Lower leg skin (tissue), 4 donors: Measurements from ENCODE around the gene CAMK2A. TPM values are rescaled to one million over a fixed set of nuclear protein-coding genes. Genes with fewer than 3 reads are reported as not detected.

Experiments
- DNase-seq, 2 donors: peaks; one replicate each; pipeline ENCODE4 v3.0.0-alpha.2; 2019; ENCODE audit warnings: low spot score in 2 of 2
- H3K4me3 ChIP-seq: fragments of 200-600 bp; sonication (generic); 2 replicates; pipeline ENCODE4 v1.5.1; 2017; ENCODE audit warnings: mild to moderate bottlenecking, low read depth; ENCODE audit not compliant: poor library complexity, severe bottlenecking
- POLR2A ChIP-seq, 2 donors: fragments of 450-650 bp; IDR thresholded peaks; one replicate each; pipeline ENCODE4 v1.6.1; 2016 to 2017; ENCODE audit warnings: antibody characterized with exemption in 2 of 2, mild to moderate bottlenecking in 1 of 2, moderate library complexity in 1 of 2
- WGBS, 2 donors: methylation state at CpG; one replicate each; pipeline ENCODE4 v1.1.5; 2018; 5-methylcytosine and 5-hydroxymethylcytosine counted together
- intact Hi-C: fragments of 100-400 bp; cut with DNase I; formaldehyde crosslinking; loops from one replicate; pipeline ENCODE4 v1.15.0; 2023; ENCODE audit warnings: low total_unique reads
- total RNA-seq, 4 donors: library from RNA; depleted of rRNA; stranded (reverse); fragments of >200 nt; gene quantifications; one replicate each; pipeline ENCODE4 v1.1.0, GENCODE V29; 2016
- TF ChIP-seq, protein P1 (sequence below), 3 donors: fragments of 450-650 bp; IDR thresholded peaks; one replicate each; pipeline ENCODE4 v1.5.1; 2016; ENCODE audit warnings: antibody characterized with exemption in 3 of 3, mild to moderate bottlenecking in 3 of 3, moderate library complexity in 2 of 3

CAMK2A gene
- total RNA-seq, 4 donors from 2014 or later = 0.23 TPM; not detected in 3

DNA sequence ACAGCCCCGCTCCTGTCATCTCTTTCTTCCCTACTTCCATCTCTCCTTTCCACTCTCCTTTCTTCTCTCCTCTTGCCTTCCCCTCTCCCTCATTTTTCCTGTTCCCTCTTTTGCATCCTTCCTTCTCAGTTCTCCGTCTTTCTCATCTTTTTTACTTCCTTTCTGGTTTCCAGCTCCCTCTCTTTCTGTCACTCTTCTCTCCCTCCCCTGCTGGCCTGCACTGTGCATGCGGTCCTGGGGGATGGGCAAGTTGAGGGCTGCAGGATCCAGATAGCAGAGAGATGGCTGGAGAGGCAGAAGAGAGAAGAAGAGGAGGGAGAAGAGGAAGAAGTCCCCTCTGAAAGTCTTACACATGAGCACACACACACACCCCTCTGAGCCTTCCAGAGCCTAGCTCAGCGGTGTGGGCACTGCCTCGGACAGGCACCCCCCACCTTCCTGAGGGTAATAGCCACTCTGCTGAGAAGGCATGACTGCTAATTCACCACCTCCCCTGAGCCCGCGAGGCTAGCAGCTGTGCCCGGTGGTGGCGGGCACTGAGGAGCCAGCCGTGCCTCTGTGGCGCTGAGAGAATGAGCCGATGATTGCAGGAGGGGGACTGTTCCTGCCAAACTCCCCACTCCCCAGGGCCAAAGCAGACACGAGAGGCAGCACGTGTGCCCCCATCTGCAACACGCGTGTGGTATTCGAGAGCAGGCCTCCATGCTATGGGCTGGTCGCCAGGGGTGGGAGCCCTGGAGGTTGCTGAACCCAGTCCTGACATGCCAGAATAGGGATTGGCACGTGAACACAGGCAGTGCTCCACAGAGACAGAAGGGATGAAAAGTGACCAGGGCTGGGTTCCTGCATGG is 3.7 kb upstream of the CAMK2A start:
- TF ChIP-seq POLR2A (IDR thresholded peaks at IDR 0.05) = no peak
- TF ChIP-seq, protein P1, sequence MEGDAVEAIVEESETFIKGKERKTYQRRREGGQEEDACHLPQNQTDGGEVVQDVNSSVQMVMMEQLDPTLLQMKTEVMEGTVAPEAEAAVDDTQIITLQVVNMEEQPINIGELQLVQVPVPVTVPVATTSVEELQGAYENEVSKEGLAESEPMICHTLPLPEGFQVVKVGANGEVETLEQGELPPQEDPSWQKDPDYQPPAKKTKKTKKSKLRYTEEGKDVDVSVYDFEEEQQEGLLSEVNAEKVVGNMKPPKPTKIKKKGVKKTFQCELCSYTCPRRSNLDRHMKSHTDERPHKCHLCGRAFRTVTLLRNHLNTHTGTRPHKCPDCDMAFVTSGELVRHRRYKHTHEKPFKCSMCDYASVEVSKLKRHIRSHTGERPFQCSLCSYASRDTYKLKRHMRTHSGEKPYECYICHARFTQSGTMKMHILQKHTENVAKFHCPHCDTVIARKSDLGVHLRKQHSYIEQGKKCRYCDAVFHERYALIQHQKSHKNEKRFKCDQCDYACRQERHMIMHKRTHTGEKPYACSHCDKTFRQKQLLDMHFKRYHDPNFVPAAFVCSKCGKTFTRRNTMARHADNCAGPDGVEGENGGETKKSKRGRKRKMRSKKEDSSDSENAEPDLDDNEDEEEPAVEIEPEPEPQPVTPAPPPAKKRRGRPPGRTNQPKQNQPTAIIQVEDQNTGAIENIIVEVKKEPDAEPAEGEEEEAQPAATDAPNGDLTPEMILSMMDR (IDR thresholded peaks at IDR 0.05) = no peak
- DNase-seq = no peak
- 42 to 61% methylated on average over 15 to 19 of the region's 19 CpGs for WGBS, 2 donors
- no peak overlapping the region for H3K4me3 ChIP-seq
- intact Hi-C loops = no loop called here

- no peak for DNase-seq
- TF ChIP-seq, protein P1 (IDR thresholded peaks at IDR 0.05) = no peak
- TF ChIP-seq POLR2A (IDR thresholded peaks at IDR 0.05) = no peak
- H3K4me3 ChIP-seq = no peak overlapping the region
- 82 to 83% methylated on average over 13 of the region's 13 CpGs for whole genome bisulfite sequencing, 2 donors
- intact Hi-C loops = no loop called here
Measured at GRCh38 chr5:150291388-150292385, 2.1 kb upstream of the CAMK2A start.

DNA sequence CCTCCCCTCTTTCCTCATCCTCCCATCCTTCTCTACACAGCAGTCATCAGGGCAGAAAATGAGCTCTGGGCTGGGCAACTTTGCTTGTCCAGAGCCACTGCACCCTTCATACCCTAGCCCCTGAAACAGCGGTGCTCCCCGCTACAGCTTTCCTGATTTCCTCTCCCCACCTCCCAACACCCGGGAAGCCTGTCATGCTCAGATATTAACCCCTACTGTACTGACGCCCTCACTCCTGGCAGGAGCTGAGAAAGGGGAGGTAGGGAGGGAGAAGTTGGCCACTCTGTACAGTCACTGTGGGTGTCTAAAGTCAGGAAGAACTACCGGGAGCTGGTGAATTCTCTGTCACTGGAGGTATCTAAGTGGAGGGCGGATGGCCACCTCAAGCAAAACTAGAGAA is 782 bp downstream of the CAMK2A start:
- WGBS, 2 donors = 60 to 62% methylated on average over 6 of the region's 6 CpGs
- TF ChIP-seq POLR2A (IDR thresholded peaks at IDR 0.05) = no peak
- TF ChIP-seq, protein P1 (IDR thresholded peaks at IDR 0.05) = no peak
- DNase-seq = no peak
- H3K4me3 ChIP-seq = no peak overlapping the region
- intact Hi-C loops = no loop called here

DNA sequence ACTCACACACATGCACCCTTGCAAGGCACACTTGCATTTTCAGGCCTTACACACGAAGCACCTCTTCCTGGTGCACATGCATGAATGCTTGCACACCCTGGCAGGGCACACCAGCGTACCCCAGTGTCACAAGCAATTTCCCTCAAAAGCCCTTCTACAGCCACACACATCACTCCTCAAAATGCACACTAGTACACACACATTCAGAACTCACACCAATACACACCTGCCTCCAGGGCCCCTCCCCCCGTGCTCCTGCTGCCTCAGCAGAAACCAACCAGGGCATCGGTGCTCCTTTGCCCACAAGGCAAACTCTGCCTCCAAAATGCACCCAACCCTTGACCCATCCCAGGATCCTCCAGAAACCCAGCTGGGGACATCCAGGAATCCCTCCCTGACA is 1.2 kb downstream of the CAMK2A start:
- no peak for DNase-seq
- TF ChIP-seq, protein P1 (IDR thresholded peaks at IDR 0.05) = no peak
- no peak for TF ChIP-seq POLR2A (IDR thresholded peaks at IDR 0.05)
- 83% methylated on average over 4 of the region's 4 CpGs for WGBS, 2 donors
- H3K4me3 ChIP-seq = no peak overlapping the region
- intact Hi-C loops = no loop called here

- H3K4me3 ChIP-seq = no peak overlapping the region
- TF ChIP-seq, protein P1 (IDR thresholded peaks at IDR 0.05) = no peak
- TF ChIP-seq POLR2A (IDR thresholded peaks at IDR 0.05) = no peak
- intact Hi-C loops = no loop called here
- 81 to 90% methylated on average over 4 to 5 of the region's 5 CpGs for WGBS, 2 donors
- no peak for DNase-seq
Measured at GRCh38 chr5:150286820-150287219, 2.8 kb downstream of the CAMK2A start.
